ENCODE data around the gene UGT2B11.
"Not testable (repeated sequence)": the region's sequence is repeated elsewhere in the genome, so short reads cannot be mapped to it uniquely, and the experiment has no call there.

The UGT2B11 gene

GRCh38 chr4:69239557-69240168, 25.1 kb upstream of the UGT2B11 start:
- Histone ChIP-seq H4K20me1 (ENCODE audit: insufficient read depth, low read length) (no peaks in the 10 kb centered on the region), H3K9me3 (ENCODE audit: insufficient read depth, low read length) (no peaks in the 10 kb centered on the region), H3K36me3 (replicated peaks; ENCODE audit: low read depth, low read length) (no peaks in the 10 kb centered on the region), H3K27ac (ENCODE audit: low read length) (no peak overlapping the region), H3K4me1 (ENCODE audit: low read length) (no peaks in the 10 kb centered on the region), H2AFZ (ENCODE audit: low read depth, low read length) (no peak overlapping the region), H3K79me2 (ENCODE audit: low read length) (no peaks in the 10 kb centered on the region), H3K9ac (ENCODE audit: low read length) (no peak overlapping the region), H3K27me3 (ENCODE audit: low read depth, low read length) (no peaks in the 10 kb centered on the region), H3K4me3 (ENCODE audit: low read length) (no peak overlapping the region), H3K4me2 (ENCODE audit: low read length) (no peak overlapping the region)
- TF ChIP-seq EZH2phosphoT487 (IDR thresholded peaks at IDR 0.05; ENCODE audit: low read depth) = no peak
- TF ChIP-seq, protein P1, sequence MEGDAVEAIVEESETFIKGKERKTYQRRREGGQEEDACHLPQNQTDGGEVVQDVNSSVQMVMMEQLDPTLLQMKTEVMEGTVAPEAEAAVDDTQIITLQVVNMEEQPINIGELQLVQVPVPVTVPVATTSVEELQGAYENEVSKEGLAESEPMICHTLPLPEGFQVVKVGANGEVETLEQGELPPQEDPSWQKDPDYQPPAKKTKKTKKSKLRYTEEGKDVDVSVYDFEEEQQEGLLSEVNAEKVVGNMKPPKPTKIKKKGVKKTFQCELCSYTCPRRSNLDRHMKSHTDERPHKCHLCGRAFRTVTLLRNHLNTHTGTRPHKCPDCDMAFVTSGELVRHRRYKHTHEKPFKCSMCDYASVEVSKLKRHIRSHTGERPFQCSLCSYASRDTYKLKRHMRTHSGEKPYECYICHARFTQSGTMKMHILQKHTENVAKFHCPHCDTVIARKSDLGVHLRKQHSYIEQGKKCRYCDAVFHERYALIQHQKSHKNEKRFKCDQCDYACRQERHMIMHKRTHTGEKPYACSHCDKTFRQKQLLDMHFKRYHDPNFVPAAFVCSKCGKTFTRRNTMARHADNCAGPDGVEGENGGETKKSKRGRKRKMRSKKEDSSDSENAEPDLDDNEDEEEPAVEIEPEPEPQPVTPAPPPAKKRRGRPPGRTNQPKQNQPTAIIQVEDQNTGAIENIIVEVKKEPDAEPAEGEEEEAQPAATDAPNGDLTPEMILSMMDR (IDR thresholded peaks at IDR 0.05; ENCODE audit: low read depth, low read length) = no peak

GRCh38 chr4:69239092-69239491, 24.5 kb upstream of the UGT2B11 start:
- no peaks in the 10 kb centered on the region for H3K4me1 ChIP-seq (ENCODE audit: low read length)
- H3K27ac ChIP-seq (ENCODE audit: low read length) = no peak overlapping the region

DNA sequence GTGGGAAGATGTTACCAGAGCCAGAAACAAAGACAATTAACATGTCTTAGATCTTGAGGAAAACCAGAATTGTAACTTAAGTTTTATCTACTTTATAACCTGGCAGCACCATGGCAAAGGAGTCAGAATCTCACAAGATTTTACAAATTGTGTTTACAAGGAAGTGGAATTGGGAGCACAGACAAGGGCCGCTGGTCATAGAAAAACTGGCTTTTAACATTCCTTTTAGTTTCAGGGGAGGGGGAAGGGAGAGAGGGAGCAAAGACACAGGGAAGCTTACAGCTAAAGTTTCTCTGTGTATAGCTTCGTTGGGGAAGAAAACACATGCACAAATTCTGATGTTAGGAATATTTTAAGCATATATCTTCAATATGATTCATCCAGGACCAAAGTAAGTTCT, 10.3 kb upstream of the UGT2B11 start:
- Histone ChIP-seq H2AFZ (ENCODE audit: low read depth, low read length) (no peak overlapping the region), H3K79me2 (ENCODE audit: low read length) (no peaks in the 10 kb centered on the region), H3K4me1 (ENCODE audit: low read length) (no peaks in the 10 kb centered on the region), H3K27me3 (ENCODE audit: low read depth, low read length) (no peaks in the 10 kb centered on the region), H3K4me3 (ENCODE audit: low read length) (no peak overlapping the region), H3K27ac (ENCODE audit: low read length) (no peak overlapping the region), H3K9me3 (ENCODE audit: insufficient read depth, low read length) (no peaks in the 10 kb centered on the region), H3K36me3 (replicated peaks; ENCODE audit: low read depth, low read length) (no peaks in the 10 kb centered on the region), H3K9ac (ENCODE audit: low read length) (no peak overlapping the region), H3K4me2 (ENCODE audit: low read length) (no peak overlapping the region), H4K20me1 (ENCODE audit: insufficient read depth, low read length) (no peaks in the 10 kb centered on the region)
- TF ChIP-seq, protein P1 (IDR thresholded peaks at IDR 0.05; ENCODE audit: low read depth, low read length) = no peak
- no peak for TF ChIP-seq EZH2phosphoT487 (IDR thresholded peaks at IDR 0.05; ENCODE audit: low read depth)

More at GRCh38 chr4:69239092-69239491, 24.5 kb upstream of the UGT2B11 start:
- Histone ChIP-seq H3K9me3 (ENCODE audit: insufficient read depth, low read length) (no peaks in the 10 kb centered on the region), H3K27me3 (ENCODE audit: low read depth, low read length) (no peaks in the 10 kb centered on the region), H4K20me1 (ENCODE audit: insufficient read depth, low read length) (no peaks in the 10 kb centered on the region), H3K4me2 (ENCODE audit: low read length) (no peak overlapping the region), H3K9ac (ENCODE audit: low read length) (no peak overlapping the region), H3K4me3 (ENCODE audit: low read length) (no peak overlapping the region), H3K79me2 (ENCODE audit: low read length) (no peaks in the 10 kb centered on the region), H2AFZ (ENCODE audit: low read depth, low read length) (no peak overlapping the region), H3K36me3 (replicated peaks; ENCODE audit: low read depth, low read length) (no peaks in the 10 kb centered on the region)
- TF ChIP-seq, protein P1 (IDR thresholded peaks at IDR 0.05; ENCODE audit: low read depth, low read length) = no peak
- TF ChIP-seq EZH2phosphoT487 (IDR thresholded peaks at IDR 0.05; ENCODE audit: low read depth) = no peak

DNA sequence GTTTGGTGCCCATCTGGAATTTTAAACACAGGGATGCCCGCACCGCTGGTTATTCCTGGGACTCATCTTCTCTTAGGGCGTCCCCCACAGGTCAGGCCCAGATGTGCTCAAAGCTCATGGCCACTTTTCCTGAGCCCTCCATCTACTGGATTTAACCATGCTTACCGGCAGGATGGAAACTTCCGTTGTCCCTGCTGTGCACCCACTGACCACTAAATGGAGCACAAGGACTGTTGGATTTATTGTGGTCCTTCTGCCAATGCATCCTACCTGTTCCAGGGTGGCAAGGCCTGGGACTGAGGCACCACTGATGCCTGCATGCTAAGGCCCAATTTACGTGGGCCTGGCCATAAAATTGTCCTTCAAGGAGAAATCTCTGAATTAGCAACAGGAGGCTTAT, 8.7 kb upstream of the UGT2B11 start:
- H3K36me3 ChIP-seq (replicated peaks; ENCODE audit: low read depth, low read length); H3K4me2 ChIP-seq (ENCODE audit: low read length); H3K4me1 ChIP-seq (ENCODE audit: low read length); H3K4me3 ChIP-seq (ENCODE audit: low read length); H3K27me3 ChIP-seq (ENCODE audit: low read depth, low read length); H3K79me2 ChIP-seq (ENCODE audit: low read length); H3K9me3 ChIP-seq (ENCODE audit: insufficient read depth, low read length); H3K27ac ChIP-seq (ENCODE audit: low read length); H3K9ac ChIP-seq (ENCODE audit: low read length); H4K20me1 ChIP-seq (ENCODE audit: insufficient read depth, low read length); H2AFZ ChIP-seq (ENCODE audit: low read depth, low read length): not testable (repeated sequence)

DNA sequence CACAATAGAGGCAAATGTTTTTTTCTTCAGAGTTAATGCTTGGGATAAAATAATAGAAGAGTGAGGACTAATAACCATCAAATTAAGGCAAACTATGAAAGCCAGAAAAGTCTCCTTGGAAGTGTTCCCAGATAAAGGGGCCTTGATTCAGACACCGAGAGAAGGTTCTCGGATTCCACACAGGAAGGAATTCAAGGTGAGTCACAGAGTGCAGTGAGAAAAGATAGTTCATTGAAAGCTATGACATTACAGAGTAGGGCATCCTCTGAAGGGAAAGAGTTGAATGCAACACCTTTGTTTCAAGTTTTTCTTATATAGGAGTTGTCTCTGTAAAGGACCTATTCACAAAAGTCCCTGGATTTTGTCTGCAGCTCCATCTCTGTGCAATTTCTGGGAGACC, 3.9 kb upstream of the UGT2B11 start:
- not testable (repeated sequence) for H3K36me3 ChIP-seq (replicated peaks; ENCODE audit: low read depth, low read length); H3K79me2 ChIP-seq (ENCODE audit: low read length); H3K4me1 ChIP-seq (ENCODE audit: low read length); H3K4me2 ChIP-seq (ENCODE audit: low read length); H3K9me3 ChIP-seq (ENCODE audit: insufficient read depth, low read length); H4K20me1 ChIP-seq (ENCODE audit: insufficient read depth, low read length); H3K9ac ChIP-seq (ENCODE audit: low read length); H2AFZ ChIP-seq (ENCODE audit: low read depth, low read length); H3K27me3 ChIP-seq (ENCODE audit: low read depth, low read length); H3K4me3 ChIP-seq (ENCODE audit: low read length); H3K27ac ChIP-seq (ENCODE audit: low read length)

Data from OCI-LY3 (cell line).